NCI-H2081 (cell line): Measurements from ENCODE around the gene CTNNA3.

Source experiments
- DNase-seq, 2 experiments: peaks; one replicate each; lab custom pipeline; 2025; lab: John Stamatoyannopoulos, UW

The CTNNA3 gene

GRCh38 chr10:65931291-65932070, 1764.5 kb downstream of the CTNNA3 start:
- DNase-seq = peak in 1 of 2 experiments; percentile 33

DNA sequence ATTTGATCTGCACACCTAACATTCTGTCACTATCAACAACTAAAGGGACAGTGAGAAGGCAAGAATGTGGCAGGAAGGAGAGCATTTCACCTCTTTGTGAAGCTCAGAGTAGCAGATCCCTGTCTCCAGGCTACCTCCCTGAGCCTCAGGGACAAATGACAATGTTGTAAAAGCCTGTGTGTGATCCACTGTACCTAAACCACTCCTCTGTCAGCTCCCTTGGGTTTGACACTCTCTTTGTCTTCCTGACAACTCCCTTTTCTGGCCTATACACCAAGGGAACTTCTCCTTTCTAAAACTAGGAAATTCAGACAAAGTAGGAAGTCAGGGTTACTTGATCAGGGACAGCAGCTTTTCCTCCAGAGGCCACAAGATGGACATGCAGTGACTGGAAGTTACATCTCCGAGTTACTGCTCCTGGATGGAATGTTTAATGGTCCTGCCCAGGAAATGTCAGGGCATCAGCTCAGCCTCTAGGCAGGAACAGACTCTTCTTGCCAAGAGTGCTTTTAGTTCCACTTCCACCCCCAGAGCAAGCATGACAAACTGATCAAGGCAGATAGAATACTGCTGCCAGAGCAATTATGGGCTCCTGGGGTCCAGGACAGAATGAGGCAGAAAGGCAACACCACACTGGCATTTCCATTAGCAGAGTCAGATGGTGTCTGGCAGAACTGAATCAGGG, 1784.7 kb downstream of the CTNNA3 start:
- DNase-seq = no peak

DNA sequence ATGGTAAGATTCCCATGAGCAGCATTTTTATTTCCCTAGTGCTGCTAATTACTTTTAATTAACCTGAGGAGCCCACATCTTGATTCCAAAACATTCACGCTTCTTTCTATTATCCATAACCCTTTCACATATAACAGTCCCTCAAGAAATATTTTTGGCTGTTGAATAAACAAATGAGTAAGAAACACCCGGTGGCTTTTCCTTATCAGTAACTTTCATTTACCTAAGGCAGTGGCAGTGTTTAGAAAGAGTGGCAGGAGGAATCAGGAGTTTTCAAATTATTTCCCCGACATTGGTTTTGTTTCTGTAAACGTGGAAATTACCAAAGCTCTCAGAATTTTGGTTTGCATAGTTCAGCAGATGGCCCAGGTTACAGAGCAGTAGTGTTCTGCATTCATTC, 1785.8 kb downstream of the CTNNA3 start:
- no peak for DNase-seq

- no peak for DNase-seq
These were observed 1788.7 kb downstream of the CTNNA3 start for GRCh38 chr10:65907199-65907712.

DNA sequence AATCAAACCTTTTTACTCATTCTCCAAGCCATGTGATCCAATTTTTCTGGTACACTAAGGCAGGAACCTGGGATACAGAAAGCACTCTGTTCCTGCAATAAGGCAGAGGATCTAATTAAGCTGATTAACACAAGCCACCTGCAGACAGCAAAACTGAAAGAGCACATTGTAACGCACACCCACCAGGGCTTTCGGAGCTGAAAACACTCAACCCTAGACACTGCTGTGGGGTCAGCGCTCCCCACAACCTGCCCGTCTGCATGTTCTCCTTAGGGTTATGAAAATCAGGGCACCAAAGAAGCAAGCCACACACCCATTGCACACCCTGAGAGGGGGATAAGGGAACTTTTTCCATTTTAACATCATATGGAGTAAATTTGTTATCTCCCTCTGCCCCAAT, 1792.4 kb downstream of the CTNNA3 start:
- no peak for DNase-seq

- DNase-seq = no peak
These were observed 1795.7 kb downstream of the CTNNA3 start for GRCh38 chr10:65900271-65900670.

DNA sequence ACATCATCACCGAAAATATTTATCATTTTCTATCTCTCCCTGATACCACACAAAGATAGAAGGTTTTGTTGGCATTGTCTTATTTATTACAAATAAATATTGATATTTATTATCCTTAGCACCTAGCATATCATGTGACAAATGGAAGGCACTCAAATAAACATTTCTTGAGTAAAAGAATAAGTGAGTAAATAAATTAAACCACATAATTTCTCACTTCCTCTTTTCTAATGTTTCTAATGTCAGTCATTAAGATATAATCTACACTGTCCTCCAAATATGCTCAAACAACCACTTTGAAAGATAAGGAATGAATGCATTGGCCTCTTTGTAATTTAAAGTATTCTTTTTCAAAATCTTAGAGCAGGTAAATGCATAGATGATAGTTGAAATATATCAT, 1797.9 kb downstream of the CTNNA3 start:
- no peak for DNase-seq

DNA sequence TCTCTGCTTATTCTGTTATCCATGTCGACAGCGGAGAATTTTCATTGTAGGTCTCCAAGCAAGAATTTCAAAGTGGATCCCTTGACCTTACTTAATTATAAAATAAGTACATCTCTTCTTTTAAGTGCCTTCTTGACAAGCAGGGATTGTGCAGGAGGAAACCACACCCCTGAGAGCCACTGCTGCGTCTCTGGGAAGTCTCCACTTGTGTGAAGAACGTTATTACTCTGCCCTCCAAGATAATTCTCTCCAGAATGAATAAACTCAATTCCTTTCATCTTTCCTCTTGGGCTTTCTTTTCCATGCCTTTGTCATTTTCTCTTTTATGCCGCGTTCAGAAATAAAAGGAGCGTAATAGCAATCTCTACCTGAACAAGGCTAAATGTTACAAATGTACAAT, 1801.0 kb downstream of the CTNNA3 start:
- DNase-seq = no peak

DNA sequence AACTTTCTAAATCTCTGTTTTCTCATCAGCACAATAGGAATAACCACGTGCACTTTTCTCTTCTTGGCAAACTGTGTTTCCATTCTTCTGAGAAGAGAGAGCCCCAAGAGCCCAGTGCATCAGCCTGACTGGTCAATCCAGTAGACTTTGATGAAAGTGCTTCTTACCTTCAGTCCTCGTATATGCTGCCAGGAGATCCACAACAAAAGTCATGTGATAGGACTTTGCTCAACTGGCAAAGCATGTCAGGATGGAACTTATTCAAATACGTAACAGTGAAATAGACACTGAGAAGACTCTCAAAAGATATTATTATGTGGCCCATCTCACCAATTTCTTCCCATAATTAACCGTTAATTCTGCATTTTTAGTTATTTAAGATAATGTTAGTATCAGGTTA, 1801.6 kb downstream of the CTNNA3 start:
- DNase-seq = no peak

DNA sequence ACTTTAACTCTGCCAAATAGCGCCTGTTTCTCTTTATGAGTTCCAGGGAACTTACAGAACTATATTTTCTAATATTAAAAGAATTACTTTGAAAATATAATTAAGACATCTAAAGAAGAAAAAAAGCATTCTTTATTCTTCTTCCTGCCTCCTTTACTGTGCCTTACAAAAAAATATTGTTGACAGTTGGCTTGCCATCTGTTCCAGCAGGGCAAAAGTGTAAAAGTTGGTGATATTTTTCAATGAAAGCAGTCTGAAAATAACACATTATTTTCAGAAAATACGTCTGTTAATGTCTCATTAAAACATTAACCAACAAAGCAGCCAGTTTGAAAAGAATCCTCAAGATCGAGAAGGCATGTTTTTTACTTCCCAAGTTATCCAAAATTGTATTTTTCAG, 1802.3 kb downstream of the CTNNA3 start:
- no peak for DNase-seq

DNA sequence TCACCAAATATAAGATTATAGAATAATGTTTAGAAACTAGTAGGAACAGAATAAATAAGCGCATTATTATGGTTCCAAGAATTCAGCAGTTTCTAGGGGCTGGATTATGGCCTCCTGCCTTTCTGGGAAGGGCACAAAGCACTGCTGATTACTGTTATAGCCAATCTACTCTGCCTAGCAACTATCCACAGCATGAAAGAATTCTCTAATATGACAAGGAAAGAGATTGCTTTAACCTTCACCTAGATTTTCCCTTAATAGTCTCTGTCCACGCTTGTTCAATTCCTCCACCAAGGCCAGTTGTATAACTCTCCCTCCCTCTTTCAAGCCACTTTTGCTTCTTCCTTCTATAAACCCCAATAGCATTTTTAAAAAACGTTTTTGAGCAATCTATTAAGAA, 1803.7 kb downstream of the CTNNA3 start:
- no peak for DNase-seq

DNA sequence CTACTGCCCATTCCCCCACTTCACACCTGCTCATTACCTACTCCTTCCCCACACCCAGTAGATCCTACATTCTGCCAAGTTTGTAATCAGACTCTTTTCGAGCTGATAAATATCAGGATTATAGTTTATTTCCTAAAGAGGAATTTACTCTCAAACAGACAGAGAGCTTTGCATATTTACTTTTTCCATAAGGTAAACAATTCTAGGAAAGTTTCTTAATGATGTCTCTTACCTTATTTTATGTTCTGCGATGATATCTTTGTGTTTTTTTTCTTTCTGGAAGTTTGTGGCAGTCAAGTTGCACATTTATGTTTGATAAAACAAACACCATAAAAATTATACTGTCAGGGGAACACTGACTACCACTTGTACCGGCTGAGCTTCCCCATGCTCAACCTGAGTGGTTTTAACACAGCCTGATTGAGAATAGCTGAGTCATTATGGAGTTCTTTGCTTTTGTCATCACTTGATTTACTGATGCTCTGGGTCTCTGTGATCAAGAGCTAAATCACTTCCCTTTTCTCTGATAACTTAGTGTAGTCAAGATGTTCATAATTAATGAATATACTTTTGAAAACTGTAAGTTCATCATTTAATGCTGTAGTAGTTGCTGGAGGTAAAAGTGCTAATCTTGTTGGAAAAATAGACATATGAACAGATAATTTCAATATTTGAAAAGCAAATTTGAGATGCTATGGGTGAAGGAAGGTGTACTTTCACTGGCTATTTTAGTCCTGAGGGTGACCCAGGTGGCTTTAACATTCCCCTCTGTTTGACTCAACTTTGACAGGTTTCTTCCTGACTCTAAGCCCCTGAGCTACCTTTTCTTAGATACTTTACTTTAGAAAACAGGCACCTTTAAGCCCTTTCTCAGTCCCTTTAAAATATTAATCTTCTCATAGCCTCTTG, 1804.7 kb downstream of the CTNNA3 start:
- DNase-seq = peak in 1 of 2 experiments; percentile 18

DNA sequence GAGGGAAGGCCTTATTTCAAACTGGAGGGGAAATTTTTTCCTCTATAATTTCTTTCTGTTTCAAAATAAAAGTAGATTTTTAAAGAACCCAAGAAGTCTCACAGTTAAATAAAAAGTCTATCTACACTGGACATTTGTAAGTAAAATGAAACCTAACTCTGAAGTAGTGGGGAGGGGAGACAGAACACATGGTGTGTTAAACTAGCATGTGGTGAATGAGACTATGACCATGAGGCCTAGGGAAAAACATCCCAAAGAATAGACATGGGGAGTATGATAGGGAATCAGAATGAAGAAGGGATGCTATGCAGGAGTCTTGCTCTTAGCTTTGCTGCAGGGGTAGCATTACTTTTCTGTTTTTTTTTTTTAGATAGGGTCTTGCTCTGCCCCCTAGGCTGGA, 1831.5 kb downstream of the CTNNA3 start:
- no peak for DNase-seq

- DNase-seq = no peak
These were observed 1832.0 kb downstream of the CTNNA3 start for GRCh38 chr10:65864036-65864435.
